Testis (tissue), 2 donors: ENCODE data around the gene CNIH3.

ENCODE experiments used
- CTCF ChIP-seq, 3 experiments: fragments of 450-650 bp in 2 of 3; fragments of 200-600 bp in 1 of 3; sonication (generic) in 1 of 3; IDR thresholded peaks; one replicate each; pipeline ENCODE4 v1.5.1; 2016 to 2019; ENCODE audit warnings: antibody characterized with exemption in 3 of 3, mild to moderate bottlenecking in 2 of 3, moderate library complexity in 1 of 3
- POLR2A ChIP-seq: fragments of 450-650 bp; IDR thresholded peaks from one replicate; pipeline ENCODE4 v1.6.1; 2017; ENCODE audit warnings: antibody characterized with exemption, mild to moderate bottlenecking, moderate library complexity

GRCh38 chr1:224777180-224777579, 161.1 kb downstream of the CNIH3 start:
- TF ChIP-seq CTCF (IDR thresholded peaks at IDR 0.05) (no peak), POLR2A (no peak)
